Fibroblast of skin of back (primary cell): ENCODE measurements around the gene INPP5A.
"Not testable (repeated sequence)": the region's sequence is repeated elsewhere in the genome, so short reads cannot be mapped to it uniquely, and the experiment has no call there.

Source experiments
- DNase-seq: peaks from one replicate; pipeline ENCODE4 v3.0.0-alpha.2; 2013

The INPP5A gene

GRCh38 chr10:132583456-132583855, 45.9 kb downstream of the INPP5A start:
- DNase-seq: peak; percentile 34

DNA sequence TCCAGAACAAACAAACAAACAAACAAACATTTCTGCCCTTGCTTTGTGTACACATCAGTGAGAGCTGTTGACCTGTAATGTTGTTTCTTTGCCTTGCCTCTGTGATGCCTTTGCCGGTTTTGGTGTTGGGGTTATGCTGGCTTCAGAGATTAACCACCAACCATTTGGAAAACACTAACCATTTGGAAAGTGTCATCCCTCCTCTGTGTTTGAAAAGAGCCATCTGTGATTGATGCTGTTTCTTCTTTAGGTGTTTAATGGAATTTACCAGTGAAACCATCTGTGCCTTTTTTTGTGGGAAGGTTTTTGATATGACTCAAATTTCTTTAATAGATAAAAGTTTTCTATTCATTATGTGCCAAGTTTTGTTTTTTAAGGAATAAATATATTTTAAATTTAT, 46.5 kb downstream of the INPP5A start:
- DNase-seq: no peak

- DNase-seq: no peak
These were observed 48.4 kb downstream of the INPP5A start for GRCh38 chr10:132585732-132586722.

DNA sequence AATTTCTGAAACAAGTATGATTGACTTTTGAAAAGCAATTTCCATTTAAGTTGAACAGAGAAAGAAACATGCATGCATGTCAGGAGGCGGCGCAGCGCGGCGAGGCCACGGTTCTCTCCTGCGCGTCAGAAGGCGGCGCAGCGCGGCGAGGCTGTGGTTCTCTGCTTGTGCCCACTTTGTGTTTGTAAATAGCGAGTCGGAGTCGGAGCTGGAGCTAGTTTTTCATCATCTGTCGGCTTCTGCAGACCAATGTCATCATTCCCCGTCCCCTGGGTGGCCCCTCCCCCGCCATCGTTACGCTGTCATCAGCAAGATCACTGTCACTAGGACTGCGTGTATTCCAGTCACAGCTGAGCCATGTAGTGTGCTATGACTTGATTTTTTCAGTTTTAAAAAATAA, 49.2 kb downstream of the INPP5A start:
- DNase-seq: no peak

DNA sequence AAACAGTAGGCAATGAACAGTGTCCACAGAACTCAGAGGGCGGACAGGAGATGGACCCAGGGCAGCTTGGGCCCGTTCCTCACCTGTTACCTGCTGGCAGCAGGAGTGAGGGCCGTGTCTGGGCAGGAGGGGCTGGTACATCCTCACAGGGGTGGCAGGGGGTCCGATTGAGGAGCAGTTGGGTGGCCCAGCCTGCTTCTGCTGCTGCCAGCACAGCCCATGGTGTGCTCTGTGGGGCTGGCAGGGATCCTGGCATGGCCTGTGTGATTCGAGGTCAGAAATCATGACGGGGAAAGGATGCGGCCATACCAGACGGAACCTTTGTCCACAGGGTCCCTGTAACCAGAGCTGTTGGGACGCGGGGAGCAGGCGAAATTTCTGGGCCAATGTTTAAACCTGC, 49.6 kb downstream of the INPP5A start:
- DNase-seq: no peak

DNA sequence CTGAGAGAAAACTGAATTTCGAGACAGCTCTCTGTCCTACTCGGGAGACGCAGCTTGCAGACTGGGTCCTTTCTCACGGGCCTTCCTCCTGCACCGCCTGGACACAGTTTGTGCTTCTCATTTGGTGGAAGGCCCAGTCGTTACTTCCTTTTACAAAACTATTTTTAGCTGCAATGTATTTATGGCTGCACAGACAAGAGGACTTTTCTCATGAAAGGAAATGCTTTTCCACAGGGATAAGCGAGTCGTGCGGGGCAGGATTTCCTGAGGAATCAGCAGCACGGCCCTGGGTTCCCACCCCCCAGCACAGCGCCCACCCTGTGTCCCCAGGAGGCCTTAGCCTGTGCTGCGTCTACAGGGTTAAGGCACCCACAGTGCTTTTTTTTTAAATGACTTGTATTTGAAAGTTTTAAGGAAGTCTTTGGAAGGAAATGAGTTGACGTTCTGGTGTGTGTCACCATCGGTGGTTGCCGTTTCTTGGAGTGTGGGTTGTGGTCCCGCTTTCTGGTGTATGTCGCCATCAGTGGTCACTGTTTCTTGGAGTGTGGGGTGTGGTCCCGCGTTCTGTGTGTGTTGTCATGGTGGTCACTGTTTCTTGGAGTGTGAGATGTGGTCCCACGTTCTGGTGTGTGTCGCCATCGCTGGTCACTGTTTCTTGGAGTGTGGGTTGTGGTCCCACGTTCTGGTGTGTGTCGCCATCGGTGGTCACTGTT, 50.9 kb downstream of the INPP5A start:
- peak; percentile 59 for DNase-seq

DNA sequence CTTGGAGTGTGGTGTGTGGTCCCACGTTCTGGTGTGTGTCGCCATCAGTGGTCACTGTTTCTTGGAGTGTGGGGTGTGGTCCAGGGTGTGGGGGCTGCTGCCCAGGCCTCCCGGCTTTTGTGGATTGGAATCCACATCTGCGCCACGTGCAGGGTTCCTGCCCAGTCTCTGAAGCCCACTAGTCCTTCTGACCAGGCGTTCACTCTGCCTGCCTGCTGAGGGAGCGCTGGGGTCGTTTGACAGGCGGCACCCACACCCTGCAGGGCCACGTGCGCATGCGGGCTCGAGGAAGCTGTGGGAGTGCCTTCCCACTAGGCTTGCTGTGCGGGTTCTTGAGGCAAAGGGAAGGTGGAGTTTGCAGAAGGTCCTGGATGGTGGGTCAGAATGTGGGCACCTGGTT, 51.4 kb downstream of the INPP5A start:
- DNase-seq: no peak

- DNase-seq: no peak
These were observed 52.1 kb downstream of the INPP5A start for GRCh38 chr10:132589681-132590080.

DNA sequence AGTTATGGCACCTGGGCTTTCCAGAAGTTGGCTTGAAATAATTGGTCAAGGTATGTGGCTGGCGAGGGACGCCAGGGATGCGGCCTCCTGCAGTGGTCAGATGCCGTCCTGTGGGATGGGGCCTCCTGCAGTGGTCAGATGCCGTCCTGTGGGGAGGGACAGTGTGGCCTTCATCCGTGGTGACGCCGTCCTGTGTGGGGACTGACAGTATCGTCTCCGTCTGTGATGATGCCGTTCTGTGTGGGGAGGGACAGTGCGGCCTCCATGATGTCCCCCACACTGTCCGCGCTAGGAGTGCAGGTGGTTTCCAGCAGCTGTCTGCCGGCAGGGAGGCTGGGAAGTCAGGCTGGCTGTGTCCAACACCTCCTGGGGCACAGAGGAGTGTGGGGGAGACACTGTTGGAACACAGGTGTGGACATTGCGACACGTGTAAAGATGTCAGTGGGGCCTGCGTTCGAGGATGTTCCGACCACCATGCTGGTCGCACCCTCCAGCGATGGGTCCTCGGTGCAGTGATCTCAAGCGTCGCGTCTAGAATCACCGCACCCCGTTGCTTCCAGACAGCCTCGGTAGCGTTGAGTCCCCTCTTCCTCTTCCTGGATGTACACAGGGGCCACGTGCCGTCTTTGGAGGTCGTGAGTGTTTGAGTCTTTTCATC, 52.6 kb downstream of the INPP5A start:
- no peak for DNase-seq

- DNase-seq: no peak
These were observed 53.1 kb downstream of the INPP5A start for GRCh38 chr10:132590752-132591121.

GRCh38 chr10:132591166-132591971, 53.8 kb downstream of the INPP5A start:
- peak; percentile 69 for DNase-seq

DNA sequence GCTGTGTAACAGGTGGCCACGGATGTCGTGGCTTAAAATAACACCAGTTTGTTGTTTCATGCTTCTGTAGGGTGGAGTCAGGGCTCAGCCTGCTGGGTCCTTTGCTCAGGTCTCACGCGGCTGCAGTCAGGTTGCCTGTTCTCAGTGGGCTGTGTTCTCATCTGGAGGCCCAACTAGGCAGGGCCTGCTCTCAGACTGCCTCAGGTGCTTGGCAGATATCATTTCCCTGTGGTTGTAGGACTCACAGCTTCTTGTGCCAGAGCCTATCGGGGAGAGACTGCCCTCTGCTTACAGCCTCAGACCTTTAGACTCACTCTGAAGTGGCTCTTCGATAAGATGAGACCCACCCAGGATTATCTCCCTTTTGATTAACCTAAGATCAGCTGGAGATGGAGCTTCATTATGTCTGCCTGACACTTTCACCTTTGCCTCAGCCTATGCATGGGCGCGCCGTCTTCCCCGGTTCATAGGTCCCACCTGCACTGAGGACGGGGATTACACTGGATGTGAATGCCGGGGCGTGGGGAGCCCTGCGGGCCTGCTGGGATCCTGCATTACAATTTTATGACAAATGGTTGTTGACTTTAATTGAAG, 55.3 kb downstream of the INPP5A start:
- no peak for DNase-seq

GRCh38 chr10:132593389-132593788, 55.8 kb downstream of the INPP5A start:
- peak; percentile 25 for DNase-seq

GRCh38 chr10:132593900-132594876, 56.6 kb downstream of the INPP5A start:
- DNase-seq: no peak

DNA sequence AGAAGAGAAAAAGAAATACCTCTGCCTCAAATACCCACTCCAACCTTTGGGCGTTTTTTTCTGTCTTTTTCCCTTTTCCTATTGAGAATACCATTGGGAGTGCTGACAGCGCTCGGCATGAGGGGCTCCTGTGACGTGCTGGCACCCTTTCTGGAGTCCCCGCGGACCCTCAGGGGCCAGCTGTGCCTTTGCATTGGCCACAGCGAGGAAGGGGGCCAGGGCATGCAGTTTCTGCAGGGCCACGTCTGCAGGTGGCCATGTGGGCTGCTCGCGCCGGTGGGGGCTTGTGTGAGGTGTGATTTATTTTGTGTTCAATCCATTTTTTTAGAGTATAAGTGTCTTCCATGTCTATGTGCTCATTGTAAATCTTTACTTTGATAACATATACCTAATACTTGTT, 57.4 kb downstream of the INPP5A start:
- DNase-seq: no peak

DNA sequence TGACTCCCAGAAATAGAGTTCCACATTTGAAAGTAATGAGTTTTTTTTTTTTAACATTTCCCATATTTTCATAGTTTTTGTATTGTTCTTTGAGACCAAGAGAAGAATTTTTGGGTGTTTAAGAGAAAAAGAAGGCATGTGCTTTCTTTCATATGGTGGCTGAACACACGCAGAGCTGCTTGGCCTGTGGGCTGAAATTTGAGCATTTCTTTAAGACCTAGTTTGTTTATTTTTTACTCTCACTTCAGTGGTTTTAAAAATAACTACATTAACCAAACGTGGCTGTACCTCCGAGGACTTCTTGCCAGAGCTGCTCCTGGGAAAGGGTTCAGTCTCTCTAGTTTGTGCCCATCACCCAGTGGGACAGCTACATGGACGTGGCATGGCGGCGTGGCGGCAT, 58.3 kb downstream of the INPP5A start:
- no peak for DNase-seq

- no peak for DNase-seq
These were observed 59.2 kb downstream of the INPP5A start for GRCh38 chr10:132596742-132597279.

GRCh38 chr10:132597654-132598053, 60.1 kb downstream of the INPP5A start:
- no peak for DNase-seq

- DNase-seq: not testable (repeated sequence)
These were observed 61.5 kb downstream of the INPP5A start for GRCh38 chr10:132599023-132599618.

DNA sequence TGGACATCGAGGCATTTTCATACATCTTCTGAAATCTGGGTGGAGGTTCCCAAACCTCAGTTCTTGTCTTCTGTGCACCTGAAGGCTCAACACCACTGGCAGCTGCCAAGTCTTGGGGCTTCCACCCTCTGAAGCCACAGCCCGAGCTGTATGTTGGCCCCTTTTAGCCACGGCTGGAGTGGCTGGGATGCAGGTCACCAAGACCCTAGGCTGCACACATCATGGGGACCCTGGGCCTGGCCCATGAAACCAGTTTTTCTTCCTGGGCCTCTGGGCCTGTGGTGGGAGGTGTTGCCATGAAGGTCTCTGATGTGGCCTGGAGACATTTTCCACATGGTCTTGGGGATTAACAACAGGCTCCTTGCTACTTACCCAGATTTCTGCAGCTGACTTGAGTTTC, 62.1 kb downstream of the INPP5A start:
- DNase-seq: no peak
